ENCODE results near the gene FAM227B. TPM values are rescaled to one million over a fixed set of nuclear protein-coding genes. Genes with fewer than 3 reads are reported as not detected.

The FAM227B gene
- total RNA-seq, 2 donors from 2014 or later, result 8.2 to 9.8 TPM

GRCh38 chr15:49330166-49330565 lies 290.5 kb downstream of the FAM227B start:
- intact Hi-C loops (cut with DNase I), result no loop called here
- DNase-seq (no peak), ATAC-seq (no peak)

GRCh38 chr15:49328941-49329340 lies 291.7 kb downstream of the FAM227B start:
- ATAC-seq, result no peak
- no peak for DNase-seq
- intact Hi-C loops (cut with DNase I), result no loop called here

- ATAC-seq, result no peak
- DNase-seq, result no peak
- intact Hi-C loops (cut with DNase I), result no loop called here
These were observed 292.7 kb downstream of the FAM227B start for GRCh38 chr15:49327927-49328326.

- DNase-seq (no peak), ATAC-seq (no peak)
- intact Hi-C loops (cut with DNase I), result no loop called here
These were observed 297.4 kb downstream of the FAM227B start for GRCh38 chr15:49323207-49323606.

GRCh38 chr15:49320351-49320750 lies 300.3 kb downstream of the FAM227B start:
- DNase-seq (no peak), ATAC-seq (peak in 1 of 2 donors; percentile 44)
- intact Hi-C loops (cut with DNase I), result no loop called here

GRCh38 chr15:49315391-49315823 lies 305.2 kb downstream of the FAM227B start:
- intact Hi-C loops (cut with DNase I), result no loop called here
- ATAC-seq, result no peak
- DNase-seq, result no peak

- DNase-seq (no peak), ATAC-seq (peak; percentile 63)
- intact Hi-C loops (cut with DNase I), result no loop called here
These were observed 305.9 kb downstream of the FAM227B start for GRCh38 chr15:49314716-49315115.

GRCh38 chr15:49313650-49314049 lies 307.0 kb downstream of the FAM227B start:
- DNase-seq (no peak), ATAC-seq (peak in 1 of 2 donors; percentile 80)
- intact Hi-C loops (cut with DNase I), result no loop called here

- intact Hi-C loops (cut with DNase I), result no loop called here
- ATAC-seq, result no peak
- DNase-seq, result no peak
These were observed 310.7 kb downstream of the FAM227B start for GRCh38 chr15:49309889-49310288.

GRCh38 chr15:49308686-49309085 lies 311.9 kb downstream of the FAM227B start:
- DNase-seq (no peak), ATAC-seq (no peak)
- intact Hi-C loops (cut with DNase I), result no loop called here

- ATAC-seq (no peak), DNase-seq (no peak)
- intact Hi-C loops (cut with DNase I), result no loop called here
These were observed 314.1 kb downstream of the FAM227B start for GRCh38 chr15:49306551-49306950.

- no peak for DNase-seq
- ATAC-seq, result no peak
- intact Hi-C loops (cut with DNase I), result no loop called here
These were observed 317.6 kb downstream of the FAM227B start for GRCh38 chr15:49303003-49303402.

GRCh38 chr15:49301562-49301961 lies 319.1 kb downstream of the FAM227B start:
- no peak for DNase-seq
- peak in 1 of 2 donors; percentile 63 for ATAC-seq
- intact Hi-C loops (cut with DNase I), result no loop called here

GRCh38 chr15:49300856-49301255 lies 319.8 kb downstream of the FAM227B start:
- ATAC-seq (no peak), DNase-seq (no peak)
- intact Hi-C loops (cut with DNase I), result no loop called here

GRCh38 chr15:49297584-49297983 lies 323.0 kb downstream of the FAM227B start:
- no peak for DNase-seq
- intact Hi-C loops (cut with DNase I), result no loop called here
- ATAC-seq, result no peak

- ATAC-seq (no peak), DNase-seq (no peak)
- intact Hi-C loops (cut with DNase I), result no loop called here
These were observed 324.4 kb downstream of the FAM227B start for GRCh38 chr15:49296258-49296657.

- ATAC-seq (no peak), DNase-seq (no peak)
- intact Hi-C loops (cut with DNase I), result no loop called here
These were observed 326.7 kb downstream of the FAM227B start for GRCh38 chr15:49293941-49294340.

- peak in 1 of 2 donors; percentile 34 for ATAC-seq
- DNase-seq, result no peak
- intact Hi-C loops (cut with DNase I), result no loop called here
These were observed 330.4 kb downstream of the FAM227B start for GRCh38 chr15:49290191-49290590.

GRCh38 chr15:49288391-49288790 lies 332.2 kb downstream of the FAM227B start:
- intact Hi-C loops (cut with DNase I), result no loop called here
- peak; percentile 23 to 41 for ATAC-seq
- DNase-seq, result no peak

- ATAC-seq (no peak), DNase-seq (no peak)
- intact Hi-C loops (cut with DNase I), result no loop called here
These were observed 333.1 kb downstream of the FAM227B start for GRCh38 chr15:49287481-49287880.

- DNase-seq, result no peak
- ATAC-seq, result peak in 1 of 2 donors; percentile 75
- intact Hi-C loops (cut with DNase I), result no loop called here
These were observed 333.8 kb downstream of the FAM227B start for GRCh38 chr15:49286649-49287404.

All from left cardiac atrium (tissue), 4 donors.